Calu3 (cell line): ENCODE data around the gene DLL3. TPM values are rescaled to one million over a fixed set of nuclear protein-coding genes. Genes with fewer than 3 reads are reported as not detected.

Source experiments
- BruUV-seq: library from RNA; stranded (reverse); fragments of 400-500 nt; replicated peaks from 2 replicates; lab custom pipeline; 2021; lab: Mats Ljungman, UMichigan
- CTCF ChIA-PET: fragments of 300-600 bp; sonication (Branson Sonifier 250); formaldehyde crosslinking; loops from one replicate; lab custom pipeline; 2022; ENCODE audit warnings: antibody characterized with exemption; lab: Charles Lee
- DNase-seq: peaks from one replicate; pipeline ENCODE4 v3.0.0; 2022
- H3K27ac Mint-ChIP-seq: one replicate; pipeline ENCODE4 v1.8.0; 2022; ENCODE audit warnings: mixed read lengths; ENCODE audit not compliant: unreplicated experiment
- H3K27me3 Mint-ChIP-seq: one replicate; pipeline ENCODE4 v1.8.0; 2022; ENCODE audit warnings: mixed read lengths; ENCODE audit not compliant: unreplicated experiment
- H3K36me3 Mint-ChIP-seq: one replicate; pipeline ENCODE4 v1.8.0; 2022; ENCODE audit warnings: mild to moderate bottlenecking, moderate library complexity, mixed read lengths; ENCODE audit not compliant: insufficient read depth, unreplicated experiment
- H3K4me1 Mint-ChIP-seq: one replicate; pipeline ENCODE4 v1.8.0; 2022; ENCODE audit warnings: mild to moderate bottlenecking, low read depth, mixed read lengths; ENCODE audit not compliant: unreplicated experiment
- H3K4me3 Mint-ChIP-seq: one replicate; pipeline ENCODE4 v1.8.0; 2022; ENCODE audit warnings: mild to moderate bottlenecking, low read depth, moderate library complexity, mixed read lengths; ENCODE audit not compliant: unreplicated experiment
- H3K9me3 Mint-ChIP-seq: one replicate; pipeline ENCODE4 v1.8.0; 2022; ENCODE audit warnings: low read depth, mixed read lengths; ENCODE audit not compliant: unreplicated experiment
- intact Hi-C: fragments of 100-400 bp; cut with micrococcal nuclease; formaldehyde crosslinking; loops from one replicate; pipeline ENCODE4 v1.10.0; 2022; ENCODE audit not compliant: unreplicated experiment
- total RNA-seq: library from RNA; stranded (reverse); gene quantifications from 2 replicates; pipeline ENCODE4 v1.2.3, GENCODE V29; 2022
- TF ChIP-seq, protein P1 (sequence below): fragments of 200-600 bp; IDR thresholded peaks from one replicate; pipeline ENCODE4 v1.8.0; 2022; ENCODE audit warnings: antibody characterized with exemption; ENCODE audit not compliant: unreplicated experiment

The DLL3 gene
- total RNA-seq, 1 experiment from 2014 or later = 0.19 TPM

- Mint-ChIP-seq H3K4me3 (no peak overlapping the region), H3K27me3 (peaks cover 23% of the 10 kb centered on the region), H3K4me1 (peaks cover 22% of the 10 kb centered on the region), H3K27ac (no peak overlapping the region), H3K9me3 (no peaks in the 10 kb centered on the region), H3K36me3 (no peaks in the 10 kb centered on the region)
- intact Hi-C loops = loop anchor here (10.0 kb wide), 1 partner anchor 210 kb away; no protein-coding TSS in a partner anchor
- DNase-seq = no peak
- no TSS peak for BruUV-seq
- CTCF ChIA-PET = no interaction called here
- TF ChIP-seq, protein P1, sequence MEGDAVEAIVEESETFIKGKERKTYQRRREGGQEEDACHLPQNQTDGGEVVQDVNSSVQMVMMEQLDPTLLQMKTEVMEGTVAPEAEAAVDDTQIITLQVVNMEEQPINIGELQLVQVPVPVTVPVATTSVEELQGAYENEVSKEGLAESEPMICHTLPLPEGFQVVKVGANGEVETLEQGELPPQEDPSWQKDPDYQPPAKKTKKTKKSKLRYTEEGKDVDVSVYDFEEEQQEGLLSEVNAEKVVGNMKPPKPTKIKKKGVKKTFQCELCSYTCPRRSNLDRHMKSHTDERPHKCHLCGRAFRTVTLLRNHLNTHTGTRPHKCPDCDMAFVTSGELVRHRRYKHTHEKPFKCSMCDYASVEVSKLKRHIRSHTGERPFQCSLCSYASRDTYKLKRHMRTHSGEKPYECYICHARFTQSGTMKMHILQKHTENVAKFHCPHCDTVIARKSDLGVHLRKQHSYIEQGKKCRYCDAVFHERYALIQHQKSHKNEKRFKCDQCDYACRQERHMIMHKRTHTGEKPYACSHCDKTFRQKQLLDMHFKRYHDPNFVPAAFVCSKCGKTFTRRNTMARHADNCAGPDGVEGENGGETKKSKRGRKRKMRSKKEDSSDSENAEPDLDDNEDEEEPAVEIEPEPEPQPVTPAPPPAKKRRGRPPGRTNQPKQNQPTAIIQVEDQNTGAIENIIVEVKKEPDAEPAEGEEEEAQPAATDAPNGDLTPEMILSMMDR = no peak
These were observed 56.1 kb downstream of the DLL3 start for GRCh38 chr19:39554701-39555311.

DNA sequence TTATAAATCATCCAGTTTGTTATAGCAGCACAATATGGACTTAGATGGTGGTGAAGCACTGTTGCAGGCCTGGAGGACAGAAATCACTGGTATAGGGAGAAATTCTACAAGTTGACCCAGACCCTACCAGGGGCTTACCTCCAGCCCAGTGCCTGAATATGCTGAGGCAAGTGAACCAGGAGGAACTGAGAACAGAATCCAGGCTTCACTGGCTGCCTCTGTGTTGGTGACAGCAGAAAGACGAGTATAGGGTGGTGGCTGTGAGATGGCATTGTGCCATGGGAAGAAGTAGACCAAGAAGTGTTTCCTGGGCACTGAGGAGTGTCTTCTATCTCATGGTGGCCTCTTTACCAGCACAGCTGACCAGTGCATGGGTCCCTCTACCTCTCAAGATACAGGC, 57.1 kb downstream of the DLL3 start:
- Mint-ChIP-seq H3K4me1 (peaks cover 22% of the 10 kb centered on the region), H3K36me3 (no peaks in the 10 kb centered on the region), H3K4me3 (no peak overlapping the region), H3K27ac (no peak overlapping the region), H3K27me3 (peaks cover 23% of the 10 kb centered on the region), H3K9me3 (no peaks in the 10 kb centered on the region)
- CTCF ChIA-PET = no interaction called here
- no peak for DNase-seq
- TF ChIP-seq, protein P1 = no peak
- intact Hi-C loops = loop anchor here (2.0 to 10.0 kb wide), 2 partner anchors 71 to 209 kb away; no protein-coding TSS in a partner anchor
- no TSS peak for BruUV-seq

Other genes starting within 250 kb of the DLL3 start
- not detected in 2 replicates for gene IFNL2, start 230.6 kb upstream of the DLL3 start, total RNA-seq
- 1.0 and 1.1 TPM in 2 replicates for gene IFNL1, start 202.5 kb upstream of the DLL3 start, total RNA-seq
- gene LRFN1, start 178.1 kb upstream of the DLL3 start, total RNA-seq = 4.0 and 5.6 TPM in 2 replicates
- gene GMFG, start 162.9 kb upstream of the DLL3 start, total RNA-seq = not detected in 2 replicates
- 214 and 237 TPM in 2 replicates for gene SAMD4B, start 156.5 kb upstream of the DLL3 start, total RNA-seq
- gene PAF1, start 107.8 kb upstream of the DLL3 start, total RNA-seq = 64.3 and 72.7 TPM in 2 replicates
- 56.8 and 66.6 TPM in 2 replicates for gene MED29, start 107.6 kb upstream of the DLL3 start, total RNA-seq
- 70.8 and 107 TPM in 2 replicates for gene ZFP36, start 92.1 kb upstream of the DLL3 start, total RNA-seq
- 64.1 and 65.3 TPM in 2 replicates for gene PLEKHG2, start 86.3 kb upstream of the DLL3 start, total RNA-seq
- gene RPS16, start 63.0 kb upstream of the DLL3 start, total RNA-seq = 1,912 and 1,929 TPM in 2 replicates
- gene SUPT5H, start 53.4 kb upstream of the DLL3 start, total RNA-seq = 158 and 189 TPM in 2 replicates
- 110 and 116 TPM in 2 replicates for gene TIMM50, start 18.1 kb upstream of the DLL3 start, total RNA-seq
- not detected in 2 replicates for gene SELENOV, start 16.2 kb downstream of the DLL3 start, total RNA-seq
- gene EID2B, start 33.9 kb downstream of the DLL3 start, total RNA-seq = 2.4 and 3.3 TPM in 2 replicates
- gene EID2, start 41.2 kb downstream of the DLL3 start, total RNA-seq = 14.6 and 17.5 TPM in 2 replicates
- not detected in 2 replicates for gene LGALS13, start 103.6 kb downstream of the DLL3 start, total RNA-seq
- not detected in 2 replicates for gene LGALS16, start 157.0 kb downstream of the DLL3 start, total RNA-seq
- gene LGALS14, start 205.5 kb downstream of the DLL3 start, total RNA-seq = not detected in 2 replicates
- gene CLC, start 239.1 kb downstream of the DLL3 start, total RNA-seq = not detected in 2 replicates